T47D (cell line): ENCODE data around the gene POLN.

Experiments
- DNase-seq, 2 experiments: peaks; one replicate each; pipeline versions ENCODE4 v3.0.0 to v3.0.0-alpha.2; 2011 to 2012; ENCODE audit warnings: low read depth in 1 of 2, low spot score in 1 of 2
- JUND ChIP-seq: IDR thresholded peaks from 2 replicates; pipeline ENCODE4 v1.6.1; 2012; ENCODE audit warnings: low read depth
- in situ Hi-C: cut with HindIII; loops from 2 replicates; pipeline ENCODE4 v1.10.0; 2016; ENCODE audit warnings: low sequenced_read_pairs, low pct_unique_long_range_greater_than_20kb

The POLN gene

GRCh38 chr4:2141022-2141761 is 100.7 kb downstream of the POLN start:
- in situ Hi-C loops, result no loop called here
- TF ChIP-seq JUND, result no peak
- no peak for DNase-seq

DNA sequence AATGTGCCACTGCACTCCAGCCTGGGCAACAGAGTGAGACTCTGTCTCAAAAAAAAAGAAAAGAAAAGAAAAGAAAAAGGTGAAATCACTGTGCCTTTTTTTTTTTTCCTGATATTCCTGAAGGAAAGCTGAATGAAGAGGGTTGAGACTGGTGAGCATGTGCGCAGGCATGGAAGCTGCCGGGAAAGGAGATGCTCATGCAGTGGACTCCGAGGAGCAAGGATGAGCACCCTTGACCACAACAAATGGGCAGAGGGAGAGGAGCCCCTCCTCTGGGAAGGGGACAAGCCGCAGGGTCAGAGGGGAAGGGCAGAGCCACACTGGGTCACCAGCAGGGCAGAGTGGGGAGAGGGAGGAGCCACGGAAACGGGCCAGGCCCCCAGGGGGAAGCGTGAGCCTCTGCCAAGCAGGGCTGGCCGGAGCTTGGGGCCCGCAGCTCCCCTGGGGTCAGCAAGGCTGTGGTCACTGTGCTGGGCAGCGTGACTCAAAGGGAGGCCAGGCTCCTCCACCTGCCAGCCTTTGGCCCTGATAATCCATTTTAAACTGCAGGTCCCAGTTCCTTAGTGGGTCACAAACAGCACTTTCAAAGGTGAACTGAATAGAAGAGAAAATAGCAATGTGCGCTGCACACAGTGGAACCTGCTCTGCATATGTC is 102.9 kb downstream of the POLN start:
- in situ Hi-C loops, result no loop called here
- no peak for TF ChIP-seq JUND
- DNase-seq, result no peak

DNA sequence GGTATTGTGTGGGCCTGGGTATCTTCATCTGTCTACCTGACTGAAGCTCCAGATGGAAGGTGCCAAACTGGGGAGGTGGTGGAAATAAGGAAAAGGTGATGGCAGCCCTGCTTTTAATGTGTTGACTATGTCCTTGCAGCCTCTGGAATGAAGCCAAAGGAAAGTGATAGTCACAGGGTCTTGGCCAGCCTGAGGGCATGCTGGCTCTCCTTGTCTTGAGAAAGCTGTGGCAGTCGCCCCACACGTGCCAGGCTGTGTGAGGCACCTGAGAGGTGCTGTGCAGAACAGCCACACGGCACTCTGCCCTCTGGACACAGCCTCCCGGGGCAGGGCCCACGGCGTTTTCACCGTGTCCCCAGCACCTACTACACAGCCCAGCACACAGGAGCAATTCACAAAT is 105.2 kb downstream of the POLN start:
- in situ Hi-C loops, result no loop called here
- no peak for TF ChIP-seq JUND
- DNase-seq, result no peak

DNA sequence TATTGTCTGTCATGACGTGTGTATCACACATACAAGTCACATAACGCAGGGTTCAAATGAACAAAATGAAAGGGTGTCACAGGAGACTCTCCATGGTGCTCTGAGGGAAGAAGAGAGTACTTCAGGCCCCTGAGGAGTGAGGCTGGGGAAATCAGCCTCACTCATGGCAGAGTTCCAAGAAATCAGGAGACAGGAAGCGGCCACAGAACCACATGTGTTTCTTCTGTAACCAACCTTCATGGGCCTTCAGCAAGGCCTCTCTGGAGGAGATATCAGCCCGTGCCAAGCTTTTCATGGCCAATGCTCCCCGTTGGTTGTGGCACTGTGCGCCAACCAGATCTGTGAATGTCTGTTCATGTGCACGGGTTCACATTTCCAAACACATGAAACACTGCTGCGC is 106.8 kb downstream of the POLN start:
- TF ChIP-seq JUND, result no peak
- in situ Hi-C loops, result no loop called here
- DNase-seq, result no peak

GRCh38 chr4:2132438-2132837 is 109.5 kb downstream of the POLN start:
- no peak for TF ChIP-seq JUND
- DNase-seq, result no peak
- in situ Hi-C loops, result no loop called here

DNA sequence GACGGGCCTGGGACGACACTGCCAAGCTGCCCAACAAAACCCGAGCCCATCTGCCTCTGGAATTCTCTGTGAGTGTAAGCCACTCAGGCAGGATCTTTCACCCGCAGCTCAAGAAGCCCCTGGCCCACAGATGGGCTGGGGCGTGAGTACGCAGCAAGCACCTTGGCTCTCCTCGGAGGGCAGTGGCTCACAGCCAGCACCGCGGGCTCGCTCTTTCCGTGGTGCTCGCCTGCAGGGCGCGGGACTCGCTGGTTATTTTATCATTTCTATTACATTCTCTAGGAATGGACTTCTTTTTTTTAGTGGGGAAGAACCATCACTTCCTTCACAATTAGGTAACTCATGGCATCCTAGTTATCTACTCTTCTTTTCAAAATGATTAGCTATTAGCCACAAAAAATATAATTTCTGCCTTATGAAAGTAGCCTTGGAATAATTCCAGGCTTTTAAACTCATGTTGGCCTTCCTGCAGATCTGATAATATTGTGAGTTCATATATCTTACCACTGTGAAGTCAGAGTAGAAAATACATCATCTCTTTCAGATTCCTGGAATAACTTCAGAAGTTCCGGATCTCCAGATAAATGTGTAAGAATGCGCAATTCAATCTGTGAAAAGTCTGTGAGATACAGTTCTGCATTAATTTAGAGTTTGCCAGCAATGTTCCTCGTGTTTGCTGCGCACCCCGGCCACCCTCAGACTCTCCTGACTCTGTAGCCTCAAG is 114.2 kb downstream of the POLN start:
- no peak for TF ChIP-seq JUND
- no peak for DNase-seq
- in situ Hi-C loops, result no loop called here

DNA sequence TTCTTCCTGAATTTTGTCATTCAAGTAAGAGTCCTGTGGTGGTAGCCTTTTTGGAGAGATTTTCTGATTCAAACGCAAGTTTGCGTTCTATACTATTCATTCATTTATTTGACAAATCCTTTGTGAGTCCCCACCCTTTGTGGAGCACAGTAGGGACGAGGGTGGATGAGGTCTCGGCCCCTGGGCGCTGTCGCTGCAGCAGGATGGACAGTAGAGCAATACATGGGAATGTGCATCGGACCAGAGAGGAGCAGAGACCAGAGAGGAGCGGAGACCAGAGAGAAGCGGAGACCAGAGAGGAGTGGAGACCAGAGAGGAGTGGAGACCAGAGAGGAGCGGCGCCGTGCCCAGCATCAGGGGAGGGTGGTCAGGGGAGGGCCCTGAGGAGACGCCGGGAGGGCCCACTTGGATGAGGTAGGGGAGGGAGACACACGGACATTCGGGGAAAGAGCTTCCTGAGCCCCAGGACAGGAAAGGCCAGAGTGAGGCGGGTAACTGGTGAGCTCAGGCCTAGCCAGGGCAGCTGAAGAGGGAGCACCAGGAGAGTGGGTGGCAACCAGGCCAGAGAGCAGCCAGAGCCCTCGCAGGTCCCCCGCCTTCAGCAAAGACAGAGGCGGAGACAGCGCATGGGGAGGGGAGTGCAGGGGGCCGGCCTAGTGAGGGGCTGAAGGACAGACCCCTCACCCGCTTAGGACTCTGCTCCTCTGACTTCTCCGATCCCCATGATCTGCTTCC is 115.4 kb downstream of the POLN start:
- DNase-seq, result no peak
- in situ Hi-C loops, result no loop called here
- TF ChIP-seq JUND, result no peak

GRCh38 chr4:2125831-2126230 is 116.1 kb downstream of the POLN start:
- no peak for TF ChIP-seq JUND
- DNase-seq, result no peak
- in situ Hi-C loops, result no loop called here

DNA sequence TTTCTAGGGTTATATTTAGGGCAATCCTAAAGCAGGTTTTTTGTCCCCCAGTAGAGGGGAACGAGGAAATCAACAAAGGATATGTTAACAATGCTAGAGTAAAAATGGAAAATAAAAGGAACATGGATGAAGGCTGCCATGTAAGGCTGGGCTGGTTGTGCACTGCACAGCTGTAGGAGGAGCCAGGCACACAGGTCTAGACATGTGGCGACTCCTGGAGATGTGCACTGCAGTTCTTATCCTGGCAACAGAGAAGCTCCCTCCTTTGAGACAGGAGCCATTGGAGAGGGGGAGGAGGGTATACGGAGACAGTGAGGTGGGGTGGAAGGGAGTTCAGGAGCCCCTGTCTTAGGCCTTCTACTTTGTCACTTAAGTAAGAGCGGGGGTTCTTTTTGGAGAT is 116.9 kb downstream of the POLN start:
- in situ Hi-C loops, result no loop called here
- TF ChIP-seq JUND, result no peak
- no peak for DNase-seq

GRCh38 chr4:2116687-2117400 is 125.1 kb downstream of the POLN start:
- DNase-seq, result no peak
- TF ChIP-seq JUND, result no peak
- in situ Hi-C loops, result no loop called here

DNA sequence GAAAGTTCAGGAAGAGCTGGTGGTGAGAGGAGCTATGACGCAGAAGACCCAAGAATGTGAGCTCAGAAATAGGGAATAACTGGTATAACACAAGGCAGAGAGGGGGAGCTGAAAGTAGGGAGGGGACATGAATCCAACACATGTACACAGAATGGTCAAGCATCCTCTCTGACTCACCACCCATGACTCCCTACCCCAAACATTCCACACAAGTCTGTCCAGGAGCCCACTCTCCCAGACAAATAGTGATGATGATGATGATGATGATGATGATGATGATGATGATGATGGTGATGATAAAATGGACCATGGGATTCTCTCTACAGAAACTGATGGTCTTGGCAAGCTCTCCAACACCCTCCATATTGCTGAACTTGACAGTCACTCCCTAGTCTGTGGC is 136.4 kb downstream of the POLN start:
- no peak for TF ChIP-seq JUND
- in situ Hi-C loops, result no loop called here
- DNase-seq, result no peak
